Activated naive CD4-positive, alpha-beta T cell treated with anti-CD3 and anti-CD28 coated beads for 36 hours (primary cell): ENCODE measurements around the gene SPANXN4. TPM values are rescaled to one million over a fixed set of nuclear protein-coding genes. Genes with fewer than 3 reads are reported as not detected.
A peak's percentile ranks its signal among the peaks of the same experiment; 100 is the strongest.

Experiments
- CTCF ChIA-PET: fragments of 350-600 bp; sonication (Branson Sonifier 250); formaldehyde crosslinking; loops from one replicate; lab custom pipeline; 2021; ENCODE audit warnings: antibody characterized with exemption; lab: Charles Lee
- DNase-seq: peaks from one replicate; pipeline ENCODE4 v3.0.0-alpha.2; 2020
- H3K27ac Mint-ChIP-seq: one replicate; pipeline ENCODE4 v1.8.0; 2021; ENCODE audit warnings: mild to moderate bottlenecking, mixed read lengths
- H3K27me3 Mint-ChIP-seq: one replicate; pipeline ENCODE4 v1.8.0; 2021; ENCODE audit warnings: low read depth, mixed read lengths
- H3K36me3 Mint-ChIP-seq: one replicate; pipeline ENCODE4 v1.8.0; 2021; ENCODE audit warnings: low read depth, mixed read lengths
- H3K4me1 Mint-ChIP-seq: one replicate; pipeline ENCODE4 v1.8.0; 2021; ENCODE audit warnings: low read depth, mixed read lengths
- H3K4me3 Mint-ChIP-seq: one replicate; pipeline ENCODE4 v1.8.0; 2021; ENCODE audit warnings: mild to moderate bottlenecking, moderate library complexity, mixed read lengths
- H3K9me3 Mint-ChIP-seq: one replicate; pipeline ENCODE4 v1.8.0; 2021; ENCODE audit warnings: mixed read lengths
- intact Hi-C: fragments of 100-400 bp; cut with micrococcal nuclease; formaldehyde crosslinking; loops from one replicate; pipeline ENCODE4 v1.15.1; 2023
- total RNA-seq, 2 experiments: library from RNA; stranded (reverse); gene quantifications; one replicate each; pipeline ENCODE4 v1.2.3, GENCODE V29; 2021

Gene SPANXN4
- total RNA-seq = not detected

- CTCF ChIA-PET = no interaction called here
- intact Hi-C loops = no loop called here
- Mint-ChIP-seq H3K9me3 (peaks cover 3% of the 10 kb centered on the region), H3K36me3 (no peaks in the 10 kb centered on the region), H3K27ac (no peak within 1 kb of the TSS), H3K4me1 (no peaks in the 10 kb centered on the region), H3K27me3 (no peaks in the 10 kb centered on the region), H3K4me3 (no peak within 1 kb of the TSS)
- no peak for DNase-seq
Observed at GRCh38 chrX:143025628-143026027, at the start of gene SPANXN4. TSS of gene SPANXN4 (plus strand) at chrX:143025928. CDS start at chrX:143026015, 87 bp downstream.

- Mint-ChIP-seq H3K9me3 (peaks cover 3% of the 10 kb centered on the region), H3K4me3 (no peak overlapping the region), H3K27ac (no peak overlapping the region), H3K27me3 (no peaks in the 10 kb centered on the region), H3K36me3 (no peaks in the 10 kb centered on the region), H3K4me1 (no peaks in the 10 kb centered on the region)
- CTCF ChIA-PET = no interaction called here
- DNase-seq = no peak
- intact Hi-C loops = no loop called here
Observed at GRCh38 chrX:142977128-142977914, 48.4 kb upstream of the SPANXN4 start.

GRCh38 chrX:142978130-142978684 is 47.5 kb upstream of the SPANXN4 start:
- H3K9me3 Mint-ChIP-seq = peaks cover 3% of the 10 kb centered on the region
- CTCF ChIA-PET = no interaction called here
- no peaks in the 10 kb centered on the region for H3K27me3 Mint-ChIP-seq
- no peaks in the 10 kb centered on the region for H3K4me1 Mint-ChIP-seq
- H3K4me3 Mint-ChIP-seq = no peak overlapping the region
- H3K27ac Mint-ChIP-seq = no peak overlapping the region
- no peak for DNase-seq
- intact Hi-C loops = no loop called here
- no peaks in the 10 kb centered on the region for H3K36me3 Mint-ChIP-seq

GRCh38 chrX:142982679-142983078 is 43.0 kb upstream of the SPANXN4 start:
- H3K4me3 Mint-ChIP-seq = no peak overlapping the region
- no peaks in the 10 kb centered on the region for H3K27me3 Mint-ChIP-seq
- no peaks in the 10 kb centered on the region for H3K4me1 Mint-ChIP-seq
- CTCF ChIA-PET = no interaction called here
- intact Hi-C loops = no loop called here
- no peak overlapping the region for H3K27ac Mint-ChIP-seq
- H3K9me3 Mint-ChIP-seq = peaks cover 3% of the 10 kb centered on the region
- DNase-seq = no peak
- no peaks in the 10 kb centered on the region for H3K36me3 Mint-ChIP-seq

- H3K27me3 Mint-ChIP-seq = no peaks in the 10 kb centered on the region
- CTCF ChIA-PET = no interaction called here
- no peaks in the 10 kb centered on the region for H3K9me3 Mint-ChIP-seq
- intact Hi-C loops = no loop called here
- H3K4me1 Mint-ChIP-seq = no peaks in the 10 kb centered on the region
- H3K36me3 Mint-ChIP-seq = no peaks in the 10 kb centered on the region
- no peak overlapping the region for H3K4me3 Mint-ChIP-seq
- H3K27ac Mint-ChIP-seq = no peak overlapping the region
- no peak for DNase-seq
Observed at GRCh38 chrX:142994988-142995387, 30.7 kb upstream of the SPANXN4 start.

GRCh38 chrX:142998447-142999198 is 27.1 kb upstream of the SPANXN4 start:
- intact Hi-C loops = no loop called here
- H3K9me3 Mint-ChIP-seq = peaks cover 2% of the 10 kb centered on the region
- H3K27me3 Mint-ChIP-seq = no peaks in the 10 kb centered on the region
- H3K4me1 Mint-ChIP-seq = no peaks in the 10 kb centered on the region
- H3K36me3 Mint-ChIP-seq = no peaks in the 10 kb centered on the region
- H3K27ac Mint-ChIP-seq = no peak overlapping the region
- CTCF ChIA-PET = no interaction called here
- H3K4me3 Mint-ChIP-seq = no peak overlapping the region
- no peak for DNase-seq

GRCh38 chrX:142999199-142999701 is 26.5 kb upstream of the SPANXN4 start:
- CTCF ChIA-PET = no interaction called here
- no peak overlapping the region for H3K27ac Mint-ChIP-seq
- intact Hi-C loops = no loop called here
- no peak for DNase-seq
- H3K4me3 Mint-ChIP-seq = no peak overlapping the region
- H3K9me3 Mint-ChIP-seq = peaks cover 2% of the 10 kb centered on the region
- H3K4me1 Mint-ChIP-seq = no peaks in the 10 kb centered on the region
- H3K27me3 Mint-ChIP-seq = no peaks in the 10 kb centered on the region
- no peaks in the 10 kb centered on the region for H3K36me3 Mint-ChIP-seq

- CTCF ChIA-PET = no interaction called here
- Mint-ChIP-seq H3K9me3 (peaks cover 2% of the 10 kb centered on the region), H3K36me3 (no peaks in the 10 kb centered on the region), H3K27ac (no peak overlapping the region), H3K27me3 (no peaks in the 10 kb centered on the region), H3K4me1 (no peaks in the 10 kb centered on the region), H3K4me3 (no peak overlapping the region)
- DNase-seq = no peak
- intact Hi-C loops = no loop called here
Observed at GRCh38 chrX:143002206-143002605, 23.5 kb upstream of the SPANXN4 start.

- Mint-ChIP-seq H3K36me3 (no peaks in the 10 kb centered on the region), H3K27ac (no peak overlapping the region), H3K4me1 (no peaks in the 10 kb centered on the region), H3K27me3 (no peaks in the 10 kb centered on the region), H3K9me3 (peaks cover 7% of the 10 kb centered on the region), H3K4me3 (no peak overlapping the region)
- peak; percentile 10 for DNase-seq
- intact Hi-C loops = no loop called here
- CTCF ChIA-PET = no interaction called here
Observed at GRCh38 chrX:143017272-143017671, 8.5 kb upstream of the SPANXN4 start.

- no peak overlapping the region for H3K27ac Mint-ChIP-seq
- H3K9me3 Mint-ChIP-seq = peaks cover 9% of the 10 kb centered on the region
- no peaks in the 10 kb centered on the region for H3K4me1 Mint-ChIP-seq
- intact Hi-C loops = no loop called here
- H3K36me3 Mint-ChIP-seq = no peaks in the 10 kb centered on the region
- H3K27me3 Mint-ChIP-seq = no peaks in the 10 kb centered on the region
- CTCF ChIA-PET = no interaction called here
- DNase-seq = no peak
- no peak overlapping the region for H3K4me3 Mint-ChIP-seq
Observed at GRCh38 chrX:143027275-143027674, 1.5 kb downstream of the SPANXN4 start.

- H3K9me3 Mint-ChIP-seq = peaks cover 5% of the 10 kb centered on the region
- H3K27ac Mint-ChIP-seq = no peak overlapping the region
- H3K4me3 Mint-ChIP-seq = no peak overlapping the region
- no peak for DNase-seq
- no peaks in the 10 kb centered on the region for H3K36me3 Mint-ChIP-seq
- H3K4me1 Mint-ChIP-seq = no peaks in the 10 kb centered on the region
- intact Hi-C loops = no loop called here
- CTCF ChIA-PET = no interaction called here
- H3K27me3 Mint-ChIP-seq = no peaks in the 10 kb centered on the region
Observed at GRCh38 chrX:143047511-143047910, 21.8 kb downstream of the SPANXN4 start.

GRCh38 chrX:143058120-143058519 is 32.4 kb downstream of the SPANXN4 start:
- no peak for DNase-seq
- CTCF ChIA-PET = no interaction called here
- Mint-ChIP-seq H3K27ac (no peak overlapping the region), H3K9me3 (peaks cover 3% of the 10 kb centered on the region), H3K4me3 (no peak overlapping the region), H3K36me3 (no peaks in the 10 kb centered on the region), H3K4me1 (no peaks in the 10 kb centered on the region), H3K27me3 (no peaks in the 10 kb centered on the region)
- intact Hi-C loops = no loop called here
